ENCODE measurements around the gene MUC12. TPM values are rescaled to one million over a fixed set of nuclear protein-coding genes. Genes with fewer than 3 reads are reported as not detected.
"Not testable (repeated sequence)": the region's sequence is repeated elsewhere in the genome, so short reads cannot be mapped to it uniquely, and the experiment has no call there.

MUC12 gene, protein sequence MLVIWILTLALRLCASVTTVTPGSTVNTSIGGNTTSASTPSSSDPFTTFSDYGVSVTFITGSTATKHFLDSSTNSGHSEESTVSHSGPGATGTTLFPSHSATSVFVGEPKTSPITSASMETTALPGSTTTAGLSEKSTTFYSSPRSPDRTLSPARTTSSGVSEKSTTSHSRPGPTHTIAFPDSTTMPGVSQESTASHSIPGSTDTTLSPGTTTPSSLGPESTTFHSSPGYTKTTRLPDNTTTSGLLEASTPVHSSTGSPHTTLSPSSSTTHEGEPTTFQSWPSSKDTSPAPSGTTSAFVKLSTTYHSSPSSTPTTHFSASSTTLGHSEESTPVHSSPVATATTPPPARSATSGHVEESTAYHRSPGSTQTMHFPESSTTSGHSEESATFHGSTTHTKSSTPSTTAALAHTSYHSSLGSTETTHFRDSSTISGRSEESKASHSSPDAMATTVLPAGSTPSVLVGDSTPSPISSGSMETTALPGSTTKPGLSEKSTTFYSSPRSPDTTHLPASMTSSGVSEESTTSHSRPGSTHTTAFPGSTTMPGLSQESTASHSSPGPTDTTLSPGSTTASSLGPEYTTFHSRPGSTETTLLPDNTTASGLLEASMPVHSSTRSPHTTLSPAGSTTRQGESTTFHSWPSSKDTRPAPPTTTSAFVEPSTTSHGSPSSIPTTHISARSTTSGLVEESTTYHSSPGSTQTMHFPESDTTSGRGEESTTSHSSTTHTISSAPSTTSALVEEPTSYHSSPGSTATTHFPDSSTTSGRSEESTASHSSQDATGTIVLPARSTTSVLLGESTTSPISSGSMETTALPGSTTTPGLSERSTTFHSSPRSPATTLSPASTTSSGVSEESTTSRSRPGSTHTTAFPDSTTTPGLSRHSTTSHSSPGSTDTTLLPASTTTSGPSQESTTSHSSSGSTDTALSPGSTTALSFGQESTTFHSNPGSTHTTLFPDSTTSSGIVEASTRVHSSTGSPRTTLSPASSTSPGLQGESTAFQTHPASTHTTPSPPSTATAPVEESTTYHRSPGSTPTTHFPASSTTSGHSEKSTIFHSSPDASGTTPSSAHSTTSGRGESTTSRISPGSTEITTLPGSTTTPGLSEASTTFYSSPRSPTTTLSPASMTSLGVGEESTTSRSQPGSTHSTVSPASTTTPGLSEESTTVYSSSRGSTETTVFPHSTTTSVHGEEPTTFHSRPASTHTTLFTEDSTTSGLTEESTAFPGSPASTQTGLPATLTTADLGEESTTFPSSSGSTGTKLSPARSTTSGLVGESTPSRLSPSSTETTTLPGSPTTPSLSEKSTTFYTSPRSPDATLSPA (N-terminal part only)
- total RNA-seq = not detected

DNA sequence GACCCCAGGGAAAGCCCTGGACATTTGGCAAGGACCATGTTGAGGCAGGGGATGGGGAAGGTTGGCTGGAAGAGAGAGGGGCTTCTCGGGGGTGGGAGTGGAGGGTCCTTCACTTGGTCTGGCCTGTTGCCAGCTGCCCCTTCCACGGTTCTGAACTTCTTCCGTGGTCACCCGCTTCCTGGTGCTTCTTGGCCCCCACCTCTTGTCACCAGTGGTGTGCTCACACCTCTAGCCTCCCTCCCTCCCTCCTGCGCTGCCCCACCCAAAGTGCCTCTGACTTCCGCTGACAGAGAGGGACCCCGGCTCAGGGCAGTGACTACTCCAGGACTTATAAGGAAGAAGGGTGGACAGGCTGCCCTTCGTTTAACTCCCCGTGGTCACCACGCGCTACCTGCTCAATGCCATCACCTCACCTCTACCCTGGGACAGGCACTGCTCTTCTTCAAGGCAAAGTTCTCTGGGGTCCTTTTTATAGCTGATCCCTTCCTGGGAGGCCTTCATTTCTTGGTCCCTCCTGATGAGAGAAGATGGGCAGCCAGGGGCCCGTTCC, at the start of gene MUC12:
TSS of gene MUC12 (plus strand) at position 500 of the 550 bp plus-strand sequence. CDS start 58 bp downstream, outside the sequence.
- Histone ChIP-seq H3K4me3 (no peak within 1 kb of the TSS), H3K4me1 (peaks cover 16% of the 10 kb centered on the region), H3K36me3 (no peaks in the 10 kb centered on the region), H3K27ac (no peak within 1 kb of the TSS), H3K9me3 (no peaks in the 10 kb centered on the region), H3K27me3 (peaks cover 65% of the 10 kb centered on the region)
- no peak for DNase-seq (ENCODE audit: low spot score in 2 of 2)
- TF ChIP-seq, protein P1, sequence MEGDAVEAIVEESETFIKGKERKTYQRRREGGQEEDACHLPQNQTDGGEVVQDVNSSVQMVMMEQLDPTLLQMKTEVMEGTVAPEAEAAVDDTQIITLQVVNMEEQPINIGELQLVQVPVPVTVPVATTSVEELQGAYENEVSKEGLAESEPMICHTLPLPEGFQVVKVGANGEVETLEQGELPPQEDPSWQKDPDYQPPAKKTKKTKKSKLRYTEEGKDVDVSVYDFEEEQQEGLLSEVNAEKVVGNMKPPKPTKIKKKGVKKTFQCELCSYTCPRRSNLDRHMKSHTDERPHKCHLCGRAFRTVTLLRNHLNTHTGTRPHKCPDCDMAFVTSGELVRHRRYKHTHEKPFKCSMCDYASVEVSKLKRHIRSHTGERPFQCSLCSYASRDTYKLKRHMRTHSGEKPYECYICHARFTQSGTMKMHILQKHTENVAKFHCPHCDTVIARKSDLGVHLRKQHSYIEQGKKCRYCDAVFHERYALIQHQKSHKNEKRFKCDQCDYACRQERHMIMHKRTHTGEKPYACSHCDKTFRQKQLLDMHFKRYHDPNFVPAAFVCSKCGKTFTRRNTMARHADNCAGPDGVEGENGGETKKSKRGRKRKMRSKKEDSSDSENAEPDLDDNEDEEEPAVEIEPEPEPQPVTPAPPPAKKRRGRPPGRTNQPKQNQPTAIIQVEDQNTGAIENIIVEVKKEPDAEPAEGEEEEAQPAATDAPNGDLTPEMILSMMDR (IDR thresholded peaks at IDR 0.05) = no peak
- TF ChIP-seq POLR2A (IDR thresholded peaks at IDR 0.05) = no peak
- TF ChIP-seq POLR2AphosphoS5 (IDR thresholded peaks at IDR 0.05) = no peak
- TF ChIP-seq EP300 (IDR thresholded peaks at IDR 0.05) = no peak
- WGBS = 48% methylated on average over 12 of the region's 12 CpGs

DNA sequence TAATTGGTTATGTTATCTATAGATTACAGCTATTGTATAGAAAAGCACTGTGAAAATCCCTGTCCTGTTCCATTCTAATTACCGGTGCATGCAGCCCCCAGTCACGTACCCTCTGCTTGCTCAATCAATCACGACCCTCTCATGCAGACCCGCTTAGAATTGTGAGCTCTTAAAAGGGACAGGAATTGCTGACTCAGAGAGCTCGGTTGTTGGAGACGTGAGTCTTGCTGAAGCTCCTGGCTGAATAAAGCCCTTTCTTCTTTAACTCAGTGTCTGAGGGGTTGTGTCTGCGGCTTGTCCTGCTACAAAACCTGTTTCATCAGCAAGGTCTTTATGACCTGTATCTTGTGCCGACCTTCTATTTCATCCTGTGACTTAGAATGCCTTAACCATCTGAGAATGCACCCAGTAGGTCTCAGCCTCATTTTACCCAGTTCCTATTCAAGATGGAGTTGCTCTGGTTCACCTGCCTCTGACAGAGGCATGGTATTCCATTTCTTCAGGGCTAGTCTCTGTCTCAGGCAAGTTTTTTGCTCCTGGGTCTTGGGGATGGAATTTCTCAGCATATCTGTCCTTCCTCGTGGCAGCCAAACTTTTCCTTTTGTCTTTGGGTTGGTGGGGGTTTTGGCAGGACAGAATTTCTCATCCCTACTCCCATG, 49.5 kb upstream of the MUC12 start:
- not testable (repeated sequence) for H3K36me3 ChIP-seq; H3K27me3 ChIP-seq; H3K9me3 ChIP-seq; H3K4me1 ChIP-seq; DNase-seq (ENCODE audit: low spot score in 2 of 2); H3K27ac ChIP-seq; H3K4me3 ChIP-seq
- 75% methylated on average over 9 of the region's 9 CpGs for WGBS

DNA sequence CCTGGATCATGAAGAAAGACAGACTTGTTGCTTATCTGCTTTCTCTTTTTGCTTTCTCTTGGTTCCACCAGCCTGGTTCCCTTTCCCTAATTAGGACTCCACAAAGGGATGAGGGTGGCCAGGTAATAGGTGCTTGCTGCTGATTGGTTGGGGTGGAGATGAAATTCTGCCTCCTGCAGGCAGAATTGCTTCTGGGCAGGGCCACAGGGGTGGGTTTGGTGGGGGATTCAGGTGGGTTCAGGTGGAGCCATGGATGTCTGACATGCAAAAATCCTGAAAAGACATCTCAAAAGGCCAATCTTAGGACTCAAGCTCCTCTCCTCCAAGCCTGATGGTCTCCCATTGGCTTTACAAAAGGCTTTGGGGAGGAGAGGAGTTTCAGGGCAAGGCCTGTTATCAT, 48.3 kb upstream of the MUC12 start:
- H3K27ac ChIP-seq = no peak overlapping the region
- TF ChIP-seq POLR2A (IDR thresholded peaks at IDR 0.05) (no peak), EP300 (IDR thresholded peaks at IDR 0.05) (no peak), POLR2AphosphoS5 (IDR thresholded peaks at IDR 0.05) (no peak)
- TF ChIP-seq, protein P1 (IDR thresholded peaks at IDR 0.05) = no peak
- H3K4me3 ChIP-seq = no peak overlapping the region
- H3K4me1 ChIP-seq = no peaks in the 10 kb centered on the region
- H3K36me3 ChIP-seq = no peaks in the 10 kb centered on the region
- DNase-seq (ENCODE audit: low spot score in 2 of 2) = no peak
- no peaks in the 10 kb centered on the region for H3K9me3 ChIP-seq
- no peaks in the 10 kb centered on the region for H3K27me3 ChIP-seq

DNA sequence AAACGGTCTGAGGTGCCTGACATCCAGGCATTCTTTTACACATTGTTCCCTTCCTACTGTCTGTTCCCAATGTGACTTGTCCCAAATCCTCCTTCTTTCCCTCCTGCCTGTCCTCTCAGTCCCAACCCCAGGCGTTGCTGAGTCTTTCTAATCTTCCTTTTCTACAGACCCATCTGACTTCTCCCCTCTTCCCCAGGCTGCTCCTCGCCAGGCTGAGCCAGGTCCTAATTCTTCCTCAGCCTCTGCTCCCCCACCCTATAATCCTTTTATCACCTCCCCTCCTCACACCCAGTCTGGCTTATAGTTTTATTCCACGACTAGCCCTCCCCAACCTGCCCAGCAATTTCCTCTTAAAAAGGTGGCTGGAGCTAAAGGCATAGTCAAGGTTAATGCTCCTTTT, 45.7 kb upstream of the MUC12 start:
- not testable (repeated sequence) for DNase-seq (ENCODE audit: low spot score in 2 of 2); H3K9me3 ChIP-seq; H3K36me3 ChIP-seq; H3K27me3 ChIP-seq; H3K4me1 ChIP-seq; H3K4me3 ChIP-seq; H3K27ac ChIP-seq
- WGBS = 57% methylated on average over 4 of the region's 4 CpGs

DNA sequence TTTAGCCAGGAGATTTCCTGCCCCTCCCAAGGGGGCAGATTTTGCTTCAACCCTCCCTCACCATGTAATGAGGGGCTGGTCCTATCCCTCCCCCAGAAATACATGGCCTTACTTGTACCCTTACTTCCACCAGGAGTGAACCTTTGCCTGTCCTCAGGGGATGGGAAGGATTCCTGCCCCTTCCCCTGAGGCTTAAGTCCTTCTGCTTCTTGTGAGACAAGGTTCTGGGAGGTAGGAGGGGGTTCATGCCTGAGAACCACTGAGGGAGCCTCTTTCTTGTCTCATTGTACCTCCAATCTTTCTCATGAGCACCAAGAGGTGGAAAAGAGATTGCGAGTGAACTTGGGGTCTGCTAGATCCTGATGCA, 39.6 kb upstream of the MUC12 start:
- Histone ChIP-seq H3K27ac (no peak overlapping the region), H3K36me3 (no peaks in the 10 kb centered on the region), H3K9me3 (no peaks in the 10 kb centered on the region), H3K27me3 (peaks cover 3% of the 10 kb centered on the region), H3K4me3 (no peak overlapping the region), H3K4me1 (no peaks in the 10 kb centered on the region)
- DNase-seq (ENCODE audit: low spot score in 2 of 2) = no peak
- 100% methylated on average over 1 of the region's 1 CpG for WGBS
- TF ChIP-seq EP300 (IDR thresholded peaks at IDR 0.05) (no peak), POLR2A (IDR thresholded peaks at IDR 0.05) (no peak), POLR2AphosphoS5 (IDR thresholded peaks at IDR 0.05) (no peak)
- TF ChIP-seq, protein P1 (IDR thresholded peaks at IDR 0.05) = no peak
